NCI-H1092 treated with DMSO at 0.1 percent for 48 hours (cell line): ENCODE measurements around the gene FADS6.

ENCODE experiments used
- DNase-seq: peaks from one replicate; lab custom pipeline; 2025; lab: John Stamatoyannopoulos, UW

FADS6 gene

GRCh38 chr17:74892974-74893911, at the start of gene FADS6:
TSS of gene FADS6 (minus strand) at chr17:74893633. CDS start at chr17:74893595, 38 bp downstream.
- no peak for DNase-seq

GRCh38 chr17:74941128-74941725, 47.8 kb upstream of the FADS6 start:
- no peak for DNase-seq

- DNase-seq, result no peak
Measured at GRCh38 chr17:74939534-74939933, 46.1 kb upstream of the FADS6 start.

GRCh38 chr17:74938194-74938950, 44.9 kb upstream of the FADS6 start:
- DNase-seq, result no peak

GRCh38 chr17:74937064-74938051, 43.9 kb upstream of the FADS6 start:
- DNase-seq, result no peak

GRCh38 chr17:74936470-74936799, 43.0 kb upstream of the FADS6 start:
- DNase-seq, result no peak

- DNase-seq, result no peak
Measured at GRCh38 chr17:74935585-74936469, 42.4 kb upstream of the FADS6 start, which contains the start of gene OTOP3. TSS of gene OTOP3 (plus strand) at chr17:74935898. CDS start at chr17:74935922, 24 bp downstream.

GRCh38 chr17:74935048-74935447, 41.6 kb upstream of the FADS6 start:
- DNase-seq, result no peak

GRCh38 chr17:74930535-74931036, 37.2 kb upstream of the FADS6 start:
- no peak for DNase-seq

- no peak for DNase-seq
Measured at GRCh38 chr17:74928786-74929185, 35.4 kb upstream of the FADS6 start.

GRCh38 chr17:74925242-74925641, 31.8 kb upstream of the FADS6 start:
- no peak for DNase-seq

- no peak for DNase-seq
Measured at GRCh38 chr17:74924250-74924948, 31.0 kb upstream of the FADS6 start, which contains the start of gene OTOP2. TSS of gene OTOP2 (plus strand) at chr17:74924273. CDS start at chr17:74924633, 360 bp downstream.

- peak; percentile 25 for DNase-seq
Measured at GRCh38 chr17:74923538-74924249, 30.3 kb upstream of the FADS6 start.

GRCh38 chr17:74922694-74923537, 29.5 kb upstream of the FADS6 start, which contains the start of gene USH1G:
TSS of gene USH1G (minus strand) at chr17:74923255. CDS start at chr17:74923073, 182 bp downstream.
- DNase-seq, result no peak

GRCh38 chr17:74922172-74922571, 28.7 kb upstream of the FADS6 start:
- DNase-seq, result no peak

- no peak for DNase-seq
Measured at GRCh38 chr17:74921769-74922168, 28.3 kb upstream of the FADS6 start.

GRCh38 chr17:74921026-74921681, 27.7 kb upstream of the FADS6 start:
- no peak for DNase-seq
